ENCODE data around the gene PRRT1. TPM values are rescaled to one million over a fixed set of nuclear protein-coding genes. Genes with fewer than 3 reads are reported as not detected.
"Not testable (repeated sequence)": the region's sequence is repeated elsewhere in the genome, so short reads cannot be mapped to it uniquely, and the experiment has no call there.

PRRT1 gene
- total RNA-seq, 4 donors from 2014 or later: 1.2 to 4.8 (median 3.1) TPM

GRCh38 chr6:32105433-32105832, 46.3 kb downstream of the PRRT1 start:
- Histone ChIP-seq H3K27ac (peak overlapping the region in 3 of 4 donors; percentile 38 to 86 (median 85)), H3K9me3 (no peaks in the 10 kb centered on the region), H3K36me3 (no peaks in the 10 kb centered on the region), H3K4me1 (peaks cover 0 to 52% (median 33%) of the 10 kb centered on the region in 3 donors), H3K27me3 (no peaks in the 10 kb centered on the region), H3K4me3 (no peak overlapping the region)
- WGBS, 2 donors (ENCODE audit: low coverage in 1 of 2): 36 to 41% methylated on average over 3 of the region's 4 CpGs
- no peak for ATAC-seq
- no peak for TF ChIP-seq EP300 (IDR thresholded peaks at IDR 0.05)

DNA sequence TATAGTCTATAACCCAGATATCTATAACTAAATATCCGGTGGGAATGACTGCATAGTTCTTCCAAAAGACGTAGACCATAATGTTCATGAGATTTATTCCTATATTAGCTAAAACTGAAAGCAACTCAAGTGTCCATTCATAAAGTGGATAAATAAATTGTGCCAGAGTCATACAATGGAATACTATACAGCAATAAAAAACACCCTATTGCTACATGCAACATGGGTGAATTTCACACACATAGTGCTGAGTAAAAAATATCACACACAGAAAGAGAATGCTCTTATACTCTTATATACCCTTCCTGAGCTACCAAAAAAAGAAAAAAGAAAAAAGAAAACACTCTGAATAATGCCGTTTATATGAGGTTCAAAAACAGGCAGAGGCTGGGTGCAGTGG, 49.5 kb downstream of the PRRT1 start:
- no peaks in the 10 kb centered on the region for H3K9me3 ChIP-seq
- no peak overlapping the region for H3K4me3 ChIP-seq
- H3K27ac ChIP-seq: no peak overlapping the region
- peaks cover 4% of the 10 kb centered on the region for H3K27me3 ChIP-seq
- H3K4me1 ChIP-seq: peaks cover 0 to 22% (median 18%) of the 10 kb centered on the region in 3 donors
- WGBS, 2 donors (ENCODE audit: low coverage in 1 of 2): 90 to 91% methylated on average over 3 of the region's 3 CpGs
- TF ChIP-seq POLR2A (IDR thresholded peaks at IDR 0.05): no peak
- TF ChIP-seq, protein P1, sequence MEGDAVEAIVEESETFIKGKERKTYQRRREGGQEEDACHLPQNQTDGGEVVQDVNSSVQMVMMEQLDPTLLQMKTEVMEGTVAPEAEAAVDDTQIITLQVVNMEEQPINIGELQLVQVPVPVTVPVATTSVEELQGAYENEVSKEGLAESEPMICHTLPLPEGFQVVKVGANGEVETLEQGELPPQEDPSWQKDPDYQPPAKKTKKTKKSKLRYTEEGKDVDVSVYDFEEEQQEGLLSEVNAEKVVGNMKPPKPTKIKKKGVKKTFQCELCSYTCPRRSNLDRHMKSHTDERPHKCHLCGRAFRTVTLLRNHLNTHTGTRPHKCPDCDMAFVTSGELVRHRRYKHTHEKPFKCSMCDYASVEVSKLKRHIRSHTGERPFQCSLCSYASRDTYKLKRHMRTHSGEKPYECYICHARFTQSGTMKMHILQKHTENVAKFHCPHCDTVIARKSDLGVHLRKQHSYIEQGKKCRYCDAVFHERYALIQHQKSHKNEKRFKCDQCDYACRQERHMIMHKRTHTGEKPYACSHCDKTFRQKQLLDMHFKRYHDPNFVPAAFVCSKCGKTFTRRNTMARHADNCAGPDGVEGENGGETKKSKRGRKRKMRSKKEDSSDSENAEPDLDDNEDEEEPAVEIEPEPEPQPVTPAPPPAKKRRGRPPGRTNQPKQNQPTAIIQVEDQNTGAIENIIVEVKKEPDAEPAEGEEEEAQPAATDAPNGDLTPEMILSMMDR (IDR thresholded peaks at IDR 0.05): no peak
- TF ChIP-seq POLR2AphosphoS5 (IDR thresholded peaks at IDR 0.05): no peak
- no peak for TF ChIP-seq EP300 (IDR thresholded peaks at IDR 0.05)
- H3K36me3 ChIP-seq: peaks cover 0 to 7% of the 10 kb centered on the region in 2 donors
- ATAC-seq: no peak

- H3K27ac ChIP-seq, H3K4me3 ChIP-seq, ATAC-seq, H3K9me3 ChIP-seq: not testable (repeated sequence)
- Histone ChIP-seq H3K36me3 (peaks cover 0 to 27% of the 10 kb centered on the region in 2 donors), H3K4me1 (peaks cover 0 to 22% (median 13%) of the 10 kb centered on the region in 3 donors), H3K27me3 (peaks cover 24% of the 10 kb centered on the region)
- 88 to 100% methylated on average over 1 to 4 of the region's 8 CpGs for WGBS, 2 donors (ENCODE audit: low coverage in 1 of 2)
Observed at GRCh38 chr6:32100251-32100650, 51.5 kb downstream of the PRRT1 start.

Small RNA genes within 50 kb of the gene (small RNA-seq; reads per million reads assigned to genes)
- 0 reads per million in 4 donors for gene AL662884.1
- gene MIR6833: 0 reads per million in 4 donors

Other genes starting within 250 kb of the PRRT1 start
- gene ZBTB12, start 249.9 kb downstream of the PRRT1 start, total RNA-seq: 1 to 10 TPM in 2 of 4 donors, under 1 TPM in 2; 0.40 to 2.0 (median 0.86) TPM
- 10 to 100 TPM in 3 of 4 donors, 1 to 10 TPM in 1; 3.3 to 33.4 (median 14.4) TPM for gene C2, start 224.2 kb downstream of the PRRT1 start, total RNA-seq
- 10 to 100 TPM in 3 of 4 donors, 1 to 10 TPM in 1; 8.1 to 42.6 (median 23.1) TPM for gene CFB, start 205.8 kb downstream of the PRRT1 start, total RNA-seq
- gene NELFE, start 193.0 kb downstream of the PRRT1 start, total RNA-seq: 10 to 100 TPM; 64.1 to 89.7 (median 70.4) TPM
- 10 to 100 TPM; 18.8 to 52.5 (median 25.8) TPM for gene SKIC2, start 192.8 kb downstream of the PRRT1 start, total RNA-seq
- gene DXO, start 179.8 kb downstream of the PRRT1 start, total RNA-seq: 10 to 100 TPM; 12.3 to 17.4 (median 14.6) TPM
- gene C4A, start 169.9 kb downstream of the PRRT1 start, total RNA-seq: 100 to 1,000 TPM in 1 of 4 donors, 10 to 100 TPM in 3; 50.4 to 111 (median 81.5) TPM
- gene C4B, start 137.1 kb downstream of the PRRT1 start, total RNA-seq: 100 to 1,000 TPM in 1 of 4 donors, 10 to 100 TPM in 3; 45.6 to 259 (median 82.1) TPM
- gene CYP21A2, start 113.5 kb downstream of the PRRT1 start, total RNA-seq: 1 to 10 TPM in 1 of 4 donors, under 1 TPM in 2, not detected in 1; 0.47 to 1.7 (median 0.81) TPM
- gene TNXB, start 42.6 kb downstream of the PRRT1 start, total RNA-seq: 100 to 1,000 TPM; 148 to 394 (median 190) TPM
- 10 to 100 TPM; 13.3 to 26.9 (median 25.2) TPM for gene ATF6B, start 23.7 kb downstream of the PRRT1 start, total RNA-seq
- 1 to 10 TPM; 2.3 to 4.2 (median 3.7) TPM for gene FKBPL, start 21.7 kb downstream of the PRRT1 start, total RNA-seq
- 100 to 1,000 TPM in 1 of 4 donors, 10 to 100 TPM in 3; 16.0 to 120 (median 25.5) TPM for gene PPT2, start 2.2 kb upstream of the PRRT1 start, total RNA-seq
- 10 to 100 TPM in 2 of 4 donors, 1 to 10 TPM in 2; 5.0 to 15.1 (median 10.1) TPM for gene EGFL8, start 12.7 kb upstream of the PRRT1 start, total RNA-seq
- gene AGPAT1, start 24.1 kb upstream of the PRRT1 start, total RNA-seq: 10 to 100 TPM; 45.6 to 70.5 (median 54.6) TPM
- gene RNF5, start 26.5 kb upstream of the PRRT1 start, total RNA-seq: 100 to 1,000 TPM in 1 of 4 donors, 10 to 100 TPM in 3; 78.8 to 101 (median 88.0) TPM
- gene AGER, start 32.3 kb upstream of the PRRT1 start, total RNA-seq: 1 to 10 TPM; 1.4 to 2.3 (median 1.6) TPM
- 10 to 100 TPM; 42.9 to 70.1 (median 61.0) TPM for gene PBX2, start 38.3 kb upstream of the PRRT1 start, total RNA-seq
- gene GPSM3, start 40.7 kb upstream of the PRRT1 start, total RNA-seq: 10 to 100 TPM in 2 of 4 donors, 1 to 10 TPM in 1, under 1 TPM in 1; 0.93 to 16.3 (median 9.0) TPM
- 10 to 100 TPM; 10.9 to 26.0 (median 13.2) TPM for gene NOTCH4, start 72.1 kb upstream of the PRRT1 start, total RNA-seq
- gene TSBP1, start 220.0 kb upstream of the PRRT1 start, total RNA-seq: not detected